NCI-H1092 treated with DMSO at 0.1 percent for 48 hours (cell line): ENCODE measurements around the gene PRR23A.
"Not testable (repeated sequence)": the region's sequence is repeated elsewhere in the genome, so short reads cannot be mapped to it uniquely, and the experiment has no call there.

Experiments
- DNase-seq: peaks from one replicate; lab custom pipeline; 2025; lab: John Stamatoyannopoulos, UW

PRR23A gene

DNA sequence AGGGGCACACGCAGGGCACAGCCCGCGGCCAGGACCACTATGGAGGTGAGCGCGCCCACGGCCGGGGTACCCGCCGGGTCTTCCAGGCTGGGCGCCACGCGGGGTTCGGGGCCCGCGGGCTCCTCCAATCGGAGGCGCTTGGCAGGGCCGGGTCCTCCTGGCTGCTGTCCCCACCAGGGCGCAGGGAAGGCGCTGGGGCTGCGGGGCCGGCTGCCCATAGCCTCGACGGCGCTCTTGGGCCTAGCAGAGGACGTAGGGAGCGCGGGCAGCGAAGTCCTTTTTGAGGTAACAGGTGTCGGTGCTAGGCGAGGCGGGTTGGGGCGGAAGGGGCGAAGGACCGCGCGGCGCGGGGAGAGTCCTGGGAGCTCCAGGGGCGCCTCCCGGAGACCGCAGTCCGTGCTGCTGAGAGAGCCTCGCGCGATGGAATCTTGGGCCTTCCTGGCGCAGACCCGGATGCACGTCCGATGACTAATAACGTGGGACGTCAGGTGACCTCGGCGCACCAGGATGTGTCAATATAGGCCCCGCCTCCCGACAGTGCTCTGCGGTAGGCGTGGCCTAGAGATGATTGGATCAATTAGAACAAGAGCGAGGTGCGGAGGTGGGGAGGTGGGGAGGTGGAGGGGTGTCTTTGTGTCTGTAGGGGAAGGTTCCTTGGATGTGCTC is at the start of gene PRR23A:
TSS of gene PRR23A (minus strand) at position 218 of the 666 bp plus-strand sequence. CDS start at position 218, 0 bp downstream.
- no peak for DNase-seq

DNA sequence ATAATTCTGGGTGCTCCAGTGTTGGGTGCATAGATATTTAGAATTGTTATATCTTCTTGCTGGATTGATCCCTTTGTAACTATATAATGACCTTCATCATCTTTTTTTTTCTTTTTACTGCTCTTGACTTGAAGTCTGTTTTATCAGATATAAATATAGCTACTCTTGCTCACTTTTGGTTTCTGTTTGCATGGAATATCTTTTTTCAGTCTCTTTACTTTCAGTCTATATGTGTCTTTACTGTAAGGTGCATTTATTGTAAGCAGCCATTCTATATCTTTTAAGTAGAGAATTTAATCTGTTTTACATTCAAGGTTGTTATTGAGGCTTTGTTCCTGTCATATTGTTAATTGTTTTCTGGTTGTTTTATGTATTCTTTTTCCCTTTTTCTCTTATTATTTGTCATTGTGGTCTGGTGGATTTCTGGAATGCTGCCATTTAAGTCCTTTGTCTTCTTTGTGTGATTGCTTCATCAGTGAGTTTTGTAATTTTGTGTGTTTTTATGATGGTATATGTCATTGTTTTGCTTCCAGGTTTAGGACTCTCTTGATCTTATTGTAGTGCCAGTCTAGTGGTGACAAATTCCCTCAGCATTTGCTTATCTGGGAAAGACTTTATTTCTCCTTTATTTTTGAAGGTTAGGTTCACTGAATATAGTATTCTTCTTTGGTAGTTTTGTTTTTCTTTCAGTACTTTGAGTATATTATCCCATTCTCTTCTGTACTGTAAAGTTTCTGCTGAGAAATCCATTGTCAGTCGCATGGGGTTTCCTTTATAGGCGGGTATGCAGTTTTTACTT is 46.9 kb upstream of the PRR23A start:
- DNase-seq = no peak

DNA sequence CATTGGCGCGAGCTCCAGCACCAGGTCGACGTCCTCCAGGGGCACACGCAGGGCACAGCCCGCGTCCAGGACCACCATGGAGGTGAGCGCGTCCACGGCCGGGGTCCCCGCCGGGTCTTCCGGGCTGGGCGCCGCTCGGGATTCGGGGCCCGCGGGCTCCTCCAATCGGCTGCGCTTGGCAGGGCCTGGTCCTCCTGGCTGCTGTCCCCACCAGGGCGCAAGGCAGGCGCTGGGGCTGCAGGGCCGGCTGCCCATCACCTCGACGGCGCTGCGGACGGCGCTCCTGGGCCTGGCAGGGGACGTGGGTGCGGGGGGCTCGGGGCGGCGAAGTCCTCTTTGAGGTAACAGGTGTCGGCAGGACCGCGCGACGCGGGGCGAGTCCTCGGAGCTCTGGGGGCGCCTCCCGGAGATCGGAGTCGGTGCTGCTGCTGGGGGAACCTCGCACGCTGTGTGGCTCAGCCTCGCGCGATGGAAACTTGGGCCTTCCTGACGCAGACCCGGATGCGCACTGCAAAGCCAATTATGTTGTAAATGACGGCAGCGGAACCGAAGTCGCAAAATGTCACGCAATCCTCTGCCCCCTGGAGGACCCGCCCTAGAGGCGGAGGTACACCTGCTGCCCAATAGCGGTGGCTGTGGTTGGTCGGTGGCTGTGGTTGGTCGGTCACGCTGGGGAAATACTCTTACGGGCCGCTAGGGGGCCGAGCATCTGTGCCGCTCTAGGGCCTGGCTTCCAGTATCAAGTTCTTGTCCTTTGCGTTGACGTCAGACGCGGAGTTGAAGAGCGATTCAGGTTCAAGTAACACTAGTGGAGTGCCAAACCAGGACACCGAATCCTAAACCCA is 38.5 kb upstream of the PRR23A start, which contains the start of gene PRR23C:
TSS of gene PRR23C (minus strand) at position 527 of the 845 bp plus-strand sequence. CDS start at position 255, 272 bp downstream.
- DNase-seq = no peak

DNA sequence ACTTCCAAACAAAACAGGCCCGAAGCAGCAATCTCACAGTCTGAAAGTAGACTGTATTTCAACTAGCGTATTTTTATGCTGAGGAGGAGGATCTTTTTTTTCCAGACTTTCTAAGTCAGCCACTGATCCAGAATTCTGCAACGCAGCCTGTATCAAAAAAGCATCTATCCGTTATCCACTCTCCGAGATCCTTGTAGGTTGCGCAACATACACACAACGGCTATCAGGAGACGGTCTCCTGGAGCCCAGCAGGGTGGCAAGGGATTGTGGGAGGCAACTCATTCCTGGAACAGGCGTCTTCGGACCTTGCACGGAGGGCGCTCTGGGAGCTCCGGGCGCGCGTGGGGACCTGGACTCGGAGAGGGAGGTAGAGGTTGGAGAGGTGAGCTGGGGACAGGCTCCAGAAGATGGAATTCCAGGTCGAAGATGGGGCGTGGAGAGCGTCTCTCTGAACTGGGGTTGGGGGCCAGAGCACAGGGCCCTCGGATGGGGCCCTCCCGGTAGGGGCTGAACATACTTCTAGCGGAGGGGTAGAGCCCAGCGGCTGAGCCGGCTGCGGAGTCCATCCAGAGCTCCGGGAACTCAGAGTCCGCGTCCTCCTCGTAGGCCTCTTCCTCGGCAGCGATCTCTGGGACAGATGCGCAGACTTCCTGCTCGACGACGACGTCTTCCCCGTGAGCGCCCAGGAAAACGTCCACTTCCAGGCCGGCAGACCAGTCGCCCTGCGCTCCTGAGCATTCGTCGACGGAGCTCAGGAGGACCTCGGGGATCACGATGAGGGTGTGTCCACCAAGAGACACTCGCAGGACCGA is 37.7 kb upstream of the PRR23A start:
- no peak for DNase-seq

DNA sequence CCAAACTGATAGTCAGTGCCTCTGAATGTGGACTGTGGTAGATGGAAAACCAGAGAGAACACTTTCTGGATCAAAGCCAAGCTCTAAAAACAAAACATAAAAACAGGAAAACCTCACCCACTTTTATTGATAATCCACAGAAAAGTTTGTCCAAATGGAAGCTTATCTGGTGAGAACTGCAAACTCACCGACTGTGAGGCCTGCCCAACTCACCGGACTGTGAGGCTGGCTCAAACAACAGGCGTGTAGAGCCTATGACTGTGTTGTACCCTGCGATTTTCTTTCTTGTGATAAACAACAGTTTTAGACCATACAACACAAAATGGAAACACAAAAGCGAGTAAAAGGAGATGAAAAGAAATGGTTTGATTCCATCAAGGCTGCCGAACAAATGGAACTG is 31.4 kb upstream of the PRR23A start:
- DNase-seq = no peak

DNA sequence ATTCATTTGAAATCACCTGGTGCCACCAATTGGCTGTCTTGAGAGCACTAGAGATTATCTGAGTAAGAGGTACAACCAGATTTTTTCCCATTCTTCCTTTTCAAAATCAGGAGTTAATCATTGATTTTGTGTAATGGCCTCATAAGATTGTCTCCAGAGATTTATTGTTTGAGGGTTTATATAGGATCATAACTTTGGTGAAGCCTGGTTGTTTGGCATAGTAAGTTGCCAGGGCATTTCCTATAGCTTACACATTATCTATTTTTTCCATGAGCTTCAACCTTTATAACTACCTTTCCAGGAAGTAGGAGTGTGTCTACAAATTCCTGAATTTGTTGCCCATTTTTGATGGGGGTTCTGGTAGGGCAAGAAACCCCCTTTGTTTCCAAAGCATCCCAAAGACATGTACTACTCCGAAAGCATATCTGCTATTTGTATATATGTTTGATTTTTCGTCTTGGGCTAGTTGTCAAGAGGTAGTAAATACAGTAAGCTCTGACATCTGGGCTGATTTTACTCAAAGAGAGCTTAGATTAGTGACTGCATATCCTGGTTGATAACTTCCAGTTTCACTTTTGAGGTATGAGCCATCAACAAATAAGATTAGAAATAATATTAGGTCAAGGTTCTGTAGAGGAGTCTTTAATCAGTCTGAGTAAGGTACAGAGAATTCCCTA is 26.4 kb upstream of the PRR23A start:
- no peak for DNase-seq

DNA sequence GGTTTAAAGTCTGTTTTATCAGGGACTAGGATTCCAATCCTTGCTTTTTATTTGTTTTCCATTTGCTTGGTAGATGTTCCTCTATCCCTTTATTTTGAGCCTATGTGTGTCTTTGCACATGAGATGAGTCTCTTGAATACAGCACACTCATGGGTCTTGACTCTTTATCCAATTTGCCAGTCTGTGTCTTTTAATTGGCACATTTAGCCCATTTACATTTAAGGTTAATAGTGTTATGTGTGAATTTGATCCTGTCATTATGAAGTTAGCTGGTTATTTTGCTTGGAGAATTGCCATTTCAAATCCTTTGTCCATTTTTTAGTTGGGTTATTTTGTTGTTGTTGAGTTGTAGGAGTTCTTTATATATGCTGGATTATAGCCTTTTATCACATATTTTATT is 24.5 kb upstream of the PRR23A start:
- DNase-seq = not testable (repeated sequence)

DNA sequence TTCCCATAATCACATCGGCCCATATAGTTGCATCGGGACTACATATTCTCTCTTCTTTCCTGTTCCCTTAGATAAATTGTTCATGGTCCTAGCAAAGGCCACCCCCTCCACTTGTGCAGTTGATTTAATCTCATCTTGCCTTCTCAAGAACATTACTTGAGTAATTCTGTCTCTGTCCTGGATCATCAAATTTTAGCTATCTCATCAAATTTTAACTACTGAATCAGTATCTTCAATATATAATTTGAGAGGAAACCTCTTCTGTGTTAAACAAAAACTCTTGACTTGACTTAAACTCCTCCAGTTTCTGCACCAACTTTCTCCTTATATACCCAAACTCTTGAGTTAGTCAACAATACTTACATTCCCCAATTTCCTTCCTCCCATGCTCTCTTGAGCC is 18.9 kb upstream of the PRR23A start:
- DNase-seq = no peak

DNA sequence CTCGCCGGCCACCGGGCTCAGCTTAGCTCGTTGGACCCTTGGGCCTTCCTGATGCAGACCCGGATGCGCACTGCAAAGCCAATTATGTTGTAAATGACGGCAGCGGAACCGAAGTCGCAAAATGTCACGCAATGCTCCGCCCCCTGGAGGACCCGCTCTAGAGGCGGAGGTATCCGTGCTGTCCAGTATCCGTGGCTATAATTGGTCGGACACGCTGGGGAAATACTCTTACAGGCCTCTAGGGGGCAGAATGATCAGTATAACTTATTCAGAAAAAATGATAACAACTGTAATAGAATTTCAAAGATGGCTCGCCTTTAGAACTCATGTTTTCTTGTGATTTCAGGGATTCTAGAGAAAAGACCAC is 14.8 kb upstream of the PRR23A start, which contains the start of gene PRR23B:
TSS of gene PRR23B (minus strand) at position 59 of the 367 bp plus-strand sequence. CDS start 265 bp downstream, outside the sequence.
- no peak for DNase-seq

DNA sequence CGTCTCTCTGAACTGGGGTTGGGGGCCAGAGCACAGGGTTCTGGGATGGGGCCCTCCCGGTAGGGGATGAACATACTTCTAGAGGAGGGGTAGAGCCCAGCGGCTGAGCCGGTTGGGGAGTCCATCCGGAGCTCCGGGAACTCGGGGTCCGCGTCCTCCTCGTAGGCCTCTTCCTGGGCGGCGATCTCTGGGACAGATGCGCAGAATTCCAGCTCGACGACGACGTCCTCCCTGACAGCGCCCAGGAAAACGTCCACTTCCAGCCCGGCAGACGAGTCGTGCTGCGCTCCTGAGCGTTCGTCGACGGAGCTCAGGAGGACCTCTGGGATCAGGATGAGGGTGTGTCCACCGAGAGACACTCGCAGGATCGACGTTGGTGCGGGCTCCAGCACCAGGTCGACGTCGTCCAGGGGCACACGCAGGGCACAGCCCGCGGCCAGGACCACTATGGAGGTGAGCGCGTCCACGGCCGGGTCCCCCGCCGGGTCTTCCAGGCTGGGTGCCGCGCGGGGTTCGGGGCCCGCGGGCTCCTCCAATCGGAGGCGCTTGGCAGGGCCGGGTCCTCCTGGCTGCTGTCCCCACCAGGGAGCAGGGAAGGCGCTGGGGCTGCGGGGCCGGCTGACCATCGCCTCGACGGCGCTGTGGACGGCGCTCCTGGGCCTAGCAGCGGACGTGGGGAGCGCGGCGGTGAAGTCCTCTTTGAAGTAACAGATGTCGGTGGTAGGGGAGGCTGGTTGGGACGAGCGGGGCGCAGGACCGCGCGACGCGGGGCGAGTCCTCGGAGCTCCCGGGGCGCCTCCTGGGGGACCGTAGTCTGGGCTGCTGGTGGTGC is 14.2 kb upstream of the PRR23A start:
- no peak for DNase-seq

DNA sequence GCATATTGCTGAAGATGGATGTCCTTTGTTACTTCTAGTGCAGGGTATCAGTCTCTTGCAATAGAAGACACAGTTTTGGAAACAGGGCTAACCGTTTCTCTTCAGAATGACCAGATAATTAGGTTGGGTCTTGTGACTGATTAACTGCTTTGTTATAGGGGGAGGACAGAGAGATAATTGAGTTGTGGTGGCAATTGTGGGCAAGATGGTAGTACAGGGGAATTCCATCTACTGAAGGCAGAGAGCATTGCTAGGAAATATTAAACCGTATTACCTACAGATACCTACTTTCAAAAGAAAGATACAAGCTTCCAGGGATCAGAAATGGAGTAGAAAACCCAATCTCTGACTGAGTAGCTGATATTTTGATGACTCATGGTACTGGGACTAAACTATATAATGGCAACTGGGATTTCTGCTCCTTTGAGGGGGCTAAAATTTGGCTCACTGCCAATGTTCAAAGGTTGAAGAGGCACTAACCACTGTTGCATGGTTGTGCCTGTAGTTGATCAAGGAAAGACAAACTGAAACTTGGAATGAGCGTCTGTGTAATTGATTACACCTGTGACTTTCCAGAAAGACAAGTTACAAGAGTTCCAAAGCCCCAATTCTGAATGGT is 10.5 kb upstream of the PRR23A start:
- DNase-seq = no peak

DNA sequence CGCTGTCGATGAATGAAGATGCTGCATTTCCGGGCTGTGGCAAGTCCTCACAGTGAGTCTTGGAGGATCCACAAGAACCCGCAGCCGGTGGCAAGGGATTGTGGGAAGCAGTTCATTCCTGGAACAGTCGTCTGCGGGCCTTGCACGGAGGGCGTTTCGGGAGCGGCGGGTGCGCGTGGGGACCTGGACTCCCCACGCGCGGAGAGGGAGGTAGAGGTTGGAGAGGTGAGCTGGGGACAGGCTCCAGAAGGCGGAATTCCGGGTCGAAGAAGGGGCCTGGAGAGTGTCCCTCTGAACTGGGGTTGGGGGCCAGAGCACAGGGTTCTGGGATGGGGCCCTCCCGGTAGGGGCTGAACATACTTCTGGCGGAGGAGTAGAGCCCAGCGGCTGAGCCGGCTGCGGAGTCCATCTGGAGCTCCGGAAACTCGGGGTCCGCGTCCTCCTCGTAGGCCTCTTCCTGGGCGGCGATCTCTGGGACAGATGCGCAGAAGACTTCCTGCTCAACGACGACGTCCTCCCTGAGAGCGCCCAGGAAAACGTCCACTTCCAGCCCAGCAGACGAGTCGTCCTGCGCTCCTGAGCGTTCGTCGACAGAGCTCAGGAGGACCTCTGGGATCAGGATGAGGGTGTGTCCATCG is 593 bp downstream of the PRR23A start:
- no peak for DNase-seq

DNA sequence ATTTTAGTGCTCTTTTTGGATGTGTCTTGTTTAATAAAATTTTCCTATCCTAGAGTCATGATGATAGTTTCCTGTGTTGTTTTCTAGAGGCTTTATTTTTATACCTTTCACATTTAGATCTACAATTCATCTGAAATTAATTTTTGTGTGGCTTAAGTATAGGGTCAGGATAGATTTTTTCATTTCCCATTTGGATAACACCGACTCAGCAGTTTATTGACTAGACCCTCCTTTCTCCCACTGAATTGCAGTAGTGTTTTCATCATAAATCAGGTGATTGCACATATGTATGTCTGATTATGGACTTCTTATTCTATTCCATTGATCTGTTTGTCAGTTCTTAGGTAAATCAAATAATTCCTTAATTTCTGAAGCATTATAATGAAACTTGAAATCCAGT is 10.4 kb downstream of the PRR23A start:
- no peak for DNase-seq

DNA sequence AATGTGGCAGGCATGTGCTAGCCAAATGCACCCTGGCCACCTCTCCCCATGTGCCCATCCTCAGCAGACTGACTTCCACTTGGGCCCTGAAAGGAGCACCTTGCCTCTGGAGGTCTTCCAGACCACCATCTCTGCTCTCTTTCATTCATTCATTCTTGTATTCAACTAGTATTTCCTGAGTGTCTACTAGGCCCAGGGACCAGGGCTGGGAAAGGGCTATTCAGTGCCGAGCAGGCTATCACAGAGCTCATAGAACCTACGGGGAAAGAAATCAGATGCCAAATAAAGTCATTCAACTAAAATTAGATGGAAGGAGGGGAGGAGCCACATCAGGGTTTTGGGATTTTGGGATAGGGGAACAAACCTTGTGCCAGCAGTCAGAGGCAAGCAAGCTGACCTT is 18.9 kb downstream of the PRR23A start:
- DNase-seq = no peak

DNA sequence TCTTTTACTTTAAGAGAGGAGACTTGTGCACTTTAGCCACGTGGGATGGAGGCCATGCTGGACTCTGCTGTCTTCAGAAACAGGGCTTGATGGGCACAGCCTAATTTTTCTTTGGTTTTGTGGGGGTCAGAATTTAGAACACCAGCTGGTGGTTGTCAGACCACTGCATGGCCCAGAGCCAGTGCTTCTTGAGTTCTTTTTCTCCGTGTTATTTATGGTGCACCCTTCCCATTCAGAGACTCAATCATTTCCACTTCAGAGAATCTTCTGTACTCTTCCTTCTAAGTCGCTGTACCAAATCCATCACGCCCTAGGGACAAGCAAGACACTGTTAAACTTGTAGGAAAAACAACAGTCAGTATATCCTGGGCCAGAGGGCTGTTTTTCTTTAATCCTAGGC is 20.1 kb downstream of the PRR23A start:
- no peak for DNase-seq

DNA sequence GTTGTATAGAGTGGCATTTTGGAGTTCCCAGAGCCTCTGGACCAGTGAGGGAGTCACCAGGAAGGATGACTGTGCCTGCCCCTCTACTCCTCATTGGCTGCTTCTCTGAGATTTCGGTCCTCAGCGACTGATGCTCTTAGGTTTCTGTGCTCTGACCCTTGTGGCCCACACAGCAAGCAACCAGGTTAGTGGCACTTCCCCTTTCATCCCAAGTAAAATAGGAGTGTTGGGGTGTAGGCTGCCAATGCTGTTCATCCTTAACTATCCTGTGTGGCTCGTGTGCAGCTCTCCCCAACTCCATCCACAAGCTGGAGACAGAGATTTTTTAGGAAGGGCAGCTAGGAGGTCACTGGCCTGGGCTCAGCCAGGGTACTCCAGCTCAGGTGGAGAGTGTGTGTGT is 21.3 kb downstream of the PRR23A start:
- DNase-seq = no peak

DNA sequence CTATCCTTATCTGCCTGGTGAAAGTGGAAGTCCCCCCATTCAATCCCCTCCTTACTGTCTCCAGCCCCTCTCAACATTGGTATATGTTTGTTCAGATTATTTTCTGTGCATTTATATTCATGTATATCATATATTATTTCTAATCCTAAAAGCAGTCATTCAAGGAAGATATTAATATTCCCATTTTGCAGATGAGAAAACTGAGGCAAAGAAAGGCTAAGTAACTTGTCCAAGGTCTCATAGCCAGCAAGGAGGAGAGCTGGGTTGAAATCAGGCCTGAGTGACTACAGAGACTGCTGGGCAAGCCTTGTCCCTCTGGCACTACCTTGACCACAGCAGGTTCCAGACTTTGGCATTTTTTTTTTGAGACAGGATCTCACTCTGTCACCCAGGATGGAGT is 30.0 kb downstream of the PRR23A start:
- DNase-seq = no peak

DNA sequence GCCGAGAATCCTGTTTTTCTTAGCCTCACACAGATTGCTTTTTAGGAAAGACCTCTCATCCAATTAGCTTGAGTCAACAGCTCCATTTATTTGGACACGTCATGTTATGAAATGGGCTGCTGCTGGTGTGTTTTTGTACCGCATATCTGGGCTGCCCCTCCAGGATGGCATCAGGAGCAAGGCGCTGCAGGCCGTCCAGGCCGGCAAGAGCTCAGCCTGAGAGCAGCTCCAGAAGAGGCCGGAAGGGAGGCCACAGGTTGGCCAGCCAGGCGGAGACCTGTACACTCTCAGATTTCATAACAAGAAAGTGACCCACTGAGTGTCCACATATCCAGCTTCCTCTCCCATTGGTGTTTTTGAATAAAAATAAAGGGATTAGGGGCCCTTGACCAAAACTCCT is 30.7 kb downstream of the PRR23A start:
- DNase-seq = no peak

DNA sequence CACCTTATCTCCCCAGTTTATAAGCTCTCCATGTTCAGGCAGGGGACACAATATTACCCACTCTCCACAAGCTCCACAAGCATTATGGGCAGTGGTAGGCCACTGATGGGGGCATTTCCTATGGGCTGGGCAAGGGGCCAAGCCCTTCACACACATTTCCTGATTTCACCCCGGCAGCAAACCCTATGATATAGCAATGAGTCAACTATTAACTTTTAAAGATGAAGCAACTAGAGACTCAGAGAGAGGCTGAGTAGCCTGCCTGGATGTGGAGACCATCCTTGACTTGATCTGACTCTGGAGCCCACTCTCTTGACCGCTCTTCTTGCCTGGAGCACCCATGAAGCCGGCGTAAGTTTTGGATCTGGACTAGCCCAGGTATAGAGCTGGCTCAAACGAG is 31.6 kb downstream of the PRR23A start:
- no peak for DNase-seq
